ENCODE results near the gene ARHGAP32. TPM values are rescaled to one million over a fixed set of nuclear protein-coding genes. Genes with fewer than 3 reads are reported as not detected.

The ARHGAP32 gene
- total RNA-seq, 1 experiment from 2014 or later = not detected

GRCh38 chr11:128934351-128934750 lies 257.8 kb downstream of the ARHGAP32 start:
- no peaks in the 10 kb centered on the region for H3K4me1 ChIP-seq (ENCODE audit: low read length)
- no peak overlapping the region for H2AFZ ChIP-seq (ENCODE audit: low read length)
- no peak overlapping the region for H3K9ac ChIP-seq (ENCODE audit: low read length)
- H4K20me1 ChIP-seq (ENCODE audit: insufficient read depth, low read depth, low read length) = no peaks in the 10 kb centered on the region
- H3K27me3 ChIP-seq (ENCODE audit: low read length) = no peaks in the 10 kb centered on the region
- no peak overlapping the region for H3K27ac ChIP-seq (ENCODE audit: low read length)
- H3K4me3 ChIP-seq (ENCODE audit: low read length) = no peak overlapping the region
- H3K9me3 ChIP-seq (ENCODE audit: low read length) = no peaks in the 10 kb centered on the region
- no peaks in the 10 kb centered on the region for H3K79me2 ChIP-seq (ENCODE audit: low read length)
- H3K36me3 ChIP-seq (ENCODE audit: insufficient read depth, low read length) = no peaks in the 10 kb centered on the region
- no peak overlapping the region for H3K4me2 ChIP-seq (ENCODE audit: low read depth, low read length, poor library complexity, severe bottlenecking)
- H3K9me2 ChIP-seq (replicated peaks; ENCODE audit: insufficient read depth, low read length) = no peaks in the 10 kb centered on the region
- DNase-seq = no peak

GRCh38 chr11:128933481-128934178 lies 258.5 kb downstream of the ARHGAP32 start:
- Histone ChIP-seq H3K4me3 (ENCODE audit: low read length) (no peak overlapping the region), H3K9ac (ENCODE audit: low read length) (no peak overlapping the region), H3K79me2 (ENCODE audit: low read length) (no peaks in the 10 kb centered on the region), H3K9me2 (replicated peaks; ENCODE audit: insufficient read depth, low read length) (no peaks in the 10 kb centered on the region), H3K36me3 (ENCODE audit: insufficient read depth, low read length) (no peaks in the 10 kb centered on the region), H3K4me2 (ENCODE audit: low read depth, low read length, poor library complexity, severe bottlenecking) (no peak overlapping the region), H3K4me1 (ENCODE audit: low read length) (no peaks in the 10 kb centered on the region), H2AFZ (ENCODE audit: low read length) (no peak overlapping the region), H3K27ac (ENCODE audit: low read length) (no peak overlapping the region), H4K20me1 (ENCODE audit: insufficient read depth, low read depth, low read length) (no peaks in the 10 kb centered on the region), H3K27me3 (ENCODE audit: low read length) (no peaks in the 10 kb centered on the region), H3K9me3 (ENCODE audit: low read length) (no peaks in the 10 kb centered on the region)
- DNase-seq = no peak

GRCh38 chr11:128931668-128932067 lies 260.5 kb downstream of the ARHGAP32 start:
- H3K36me3 ChIP-seq (ENCODE audit: insufficient read depth, low read length) = no peaks in the 10 kb centered on the region
- peaks cover 3% of the 10 kb centered on the region; the same call in 1 of the 2 replicates for H3K4me1 ChIP-seq (ENCODE audit: low read length)
- H3K9me3 ChIP-seq (ENCODE audit: low read length) = no peaks in the 10 kb centered on the region
- no peaks in the 10 kb centered on the region for H4K20me1 ChIP-seq (ENCODE audit: insufficient read depth, low read depth, low read length)
- no peak overlapping the region for H3K4me2 ChIP-seq (ENCODE audit: low read depth, low read length, poor library complexity, severe bottlenecking)
- H3K27ac ChIP-seq (ENCODE audit: low read length) = no peak overlapping the region
- no peak overlapping the region for H2AFZ ChIP-seq (ENCODE audit: low read length)
- H3K79me2 ChIP-seq (ENCODE audit: low read length) = no peaks in the 10 kb centered on the region
- no peak overlapping the region for H3K4me3 ChIP-seq (ENCODE audit: low read length)
- DNase-seq = no peak
- H3K9ac ChIP-seq (ENCODE audit: low read length) = no peak overlapping the region
- no peaks in the 10 kb centered on the region for H3K9me2 ChIP-seq (replicated peaks; ENCODE audit: insufficient read depth, low read length)
- no peaks in the 10 kb centered on the region for H3K27me3 ChIP-seq (ENCODE audit: low read length)

GRCh38 chr11:128931066-128931465 lies 261.1 kb downstream of the ARHGAP32 start:
- Histone ChIP-seq H3K36me3 (ENCODE audit: insufficient read depth, low read length) (no peaks in the 10 kb centered on the region), H3K9ac (ENCODE audit: low read length) (no peak overlapping the region), H3K4me1 (ENCODE audit: low read length) (peaks cover 3% of the 10 kb centered on the region; the same call in 1 of the 2 replicates)

GRCh38 chr11:128929991-128930390 lies 262.1 kb downstream of the ARHGAP32 start:
- Histone ChIP-seq H3K27me3 (ENCODE audit: low read length) (no peaks in the 10 kb centered on the region), H3K9me3 (ENCODE audit: low read length) (no peaks in the 10 kb centered on the region), H4K20me1 (ENCODE audit: insufficient read depth, low read depth, low read length) (no peaks in the 10 kb centered on the region), H3K4me2 (ENCODE audit: low read depth, low read length, poor library complexity, severe bottlenecking) (no peak overlapping the region), H3K9ac (ENCODE audit: low read length) (no peak overlapping the region), H3K36me3 (ENCODE audit: insufficient read depth, low read length) (no peaks in the 10 kb centered on the region), H2AFZ (ENCODE audit: low read length) (no peak overlapping the region), H3K79me2 (ENCODE audit: low read length) (no peaks in the 10 kb centered on the region), H3K4me3 (ENCODE audit: low read length) (no peak overlapping the region), H3K9me2 (replicated peaks; ENCODE audit: insufficient read depth, low read length) (no peaks in the 10 kb centered on the region), H3K27ac (ENCODE audit: low read length) (no peak overlapping the region), H3K4me1 (ENCODE audit: low read length) (peaks cover 3% of the 10 kb centered on the region; the same call in 1 of the 2 replicates)
- DNase-seq = no peak

More at GRCh38 chr11:128931066-128931465, 261.1 kb downstream of the ARHGAP32 start:
- Histone ChIP-seq H3K9me2 (replicated peaks; ENCODE audit: insufficient read depth, low read length) (no peaks in the 10 kb centered on the region), H3K27ac (ENCODE audit: low read length) (no peak overlapping the region), H3K9me3 (ENCODE audit: low read length) (no peaks in the 10 kb centered on the region), H3K4me3 (ENCODE audit: low read length) (no peak overlapping the region), H3K79me2 (ENCODE audit: low read length) (no peaks in the 10 kb centered on the region), H2AFZ (ENCODE audit: low read length) (no peak overlapping the region), H3K4me2 (ENCODE audit: low read depth, low read length, poor library complexity, severe bottlenecking) (no peak overlapping the region), H4K20me1 (ENCODE audit: insufficient read depth, low read depth, low read length) (no peaks in the 10 kb centered on the region), H3K27me3 (ENCODE audit: low read length) (no peaks in the 10 kb centered on the region)
- no peak for DNase-seq

GRCh38 chr11:128929468-128929867 lies 262.7 kb downstream of the ARHGAP32 start:
- no peak overlapping the region for H2AFZ ChIP-seq (ENCODE audit: low read length)
- H3K9ac ChIP-seq (ENCODE audit: low read length) = no peak overlapping the region
- H3K79me2 ChIP-seq (ENCODE audit: low read length) = no peaks in the 10 kb centered on the region
- H3K9me3 ChIP-seq (ENCODE audit: low read length) = no peaks in the 10 kb centered on the region
- H4K20me1 ChIP-seq (ENCODE audit: insufficient read depth, low read depth, low read length) = no peaks in the 10 kb centered on the region
- H3K4me1 ChIP-seq (ENCODE audit: low read length) = peaks cover 3% of the 10 kb centered on the region; the same call in 1 of the 2 replicates
- no peak overlapping the region for H3K4me2 ChIP-seq (ENCODE audit: low read depth, low read length, poor library complexity, severe bottlenecking)
- no peaks in the 10 kb centered on the region for H3K36me3 ChIP-seq (ENCODE audit: insufficient read depth, low read length)
- no peak overlapping the region for H3K4me3 ChIP-seq (ENCODE audit: low read length)
- no peaks in the 10 kb centered on the region for H3K27me3 ChIP-seq (ENCODE audit: low read length)
- no peaks in the 10 kb centered on the region for H3K9me2 ChIP-seq (replicated peaks; ENCODE audit: insufficient read depth, low read length)
- no peak overlapping the region for H3K27ac ChIP-seq (ENCODE audit: low read length)
- no peak for DNase-seq

GRCh38 chr11:128928400-128928799 lies 263.7 kb downstream of the ARHGAP32 start:
- Histone ChIP-seq H3K4me1 (ENCODE audit: low read length) (peaks cover 3% of the 10 kb centered on the region; the same call in 1 of the 2 replicates), H3K36me3 (ENCODE audit: insufficient read depth, low read length) (no peaks in the 10 kb centered on the region), H3K27ac (ENCODE audit: low read length) (no peak overlapping the region), H3K27me3 (ENCODE audit: low read length) (no peaks in the 10 kb centered on the region), H2AFZ (ENCODE audit: low read length) (no peak overlapping the region), H4K20me1 (ENCODE audit: insufficient read depth, low read depth, low read length) (no peaks in the 10 kb centered on the region), H3K9me2 (replicated peaks; ENCODE audit: insufficient read depth, low read length) (no peaks in the 10 kb centered on the region), H3K4me2 (ENCODE audit: low read depth, low read length, poor library complexity, severe bottlenecking) (peak overlapping the region; percentile 23), H3K9ac (ENCODE audit: low read length) (no peak overlapping the region), H3K9me3 (ENCODE audit: low read length) (no peaks in the 10 kb centered on the region), H3K79me2 (ENCODE audit: low read length) (no peaks in the 10 kb centered on the region), H3K4me3 (ENCODE audit: low read length) (no peak overlapping the region)
- DNase-seq = no peak

- Histone ChIP-seq H3K9me2 (replicated peaks; ENCODE audit: insufficient read depth, low read length) (no peaks in the 10 kb centered on the region), H3K4me1 (ENCODE audit: low read length) (peaks cover 3% of the 10 kb centered on the region; the same call in 1 of the 2 replicates), H3K9me3 (ENCODE audit: low read length) (no peaks in the 10 kb centered on the region), H3K27me3 (ENCODE audit: low read length) (no peaks in the 10 kb centered on the region), H3K27ac (ENCODE audit: low read length) (no peak overlapping the region), H3K79me2 (ENCODE audit: low read length) (no peaks in the 10 kb centered on the region), H3K9ac (ENCODE audit: low read length) (no peak overlapping the region), H3K4me2 (ENCODE audit: low read depth, low read length, poor library complexity, severe bottlenecking) (peak overlapping the region; percentile 23), H4K20me1 (ENCODE audit: insufficient read depth, low read depth, low read length) (no peaks in the 10 kb centered on the region), H3K4me3 (ENCODE audit: low read length) (no peak overlapping the region), H3K36me3 (ENCODE audit: insufficient read depth, low read length) (no peaks in the 10 kb centered on the region), H2AFZ (ENCODE audit: low read length) (no peak overlapping the region)
- no peak for DNase-seq
Measured at GRCh38 chr11:128927683-128928336, 264.3 kb downstream of the ARHGAP32 start.

Data from Karpas-422 (cell line).